Upper lobe of right lung (tissue), 1 donor: ENCODE results near the gene IGSF9B. TPM values are rescaled to one million over a fixed set of nuclear protein-coding genes. Genes with fewer than 3 reads are reported as not detected.

Experiments
- ATAC-seq: fragments of 200-7000 bp; cut with Tn5 transposase; one replicate; pipeline ENCODE4 v1.9.1; 2020; ENCODE audit warnings: mild to moderate bottlenecking, moderate library complexity
- DNase-seq: peaks from one replicate; pipeline ENCODE4 v3.0.0-alpha.2; 2020
- H3K27ac ChIP-seq: fragments of 200-600 bp; one replicate; pipeline ENCODE4 v1.8.0; 2022
- H3K27me3 ChIP-seq: fragments of 200-600 bp; one replicate; pipeline ENCODE4 v1.8.0; 2022; ENCODE audit warnings: mild to moderate bottlenecking
- H3K36me3 ChIP-seq: fragments of 200-600 bp; one replicate; pipeline ENCODE4 v1.8.0; 2022
- H3K4me1 ChIP-seq: fragments of 200-600 bp; one replicate; pipeline ENCODE4 v1.8.0; 2022
- H3K4me3 ChIP-seq: fragments of 200-600 bp; one replicate; pipeline ENCODE4 v1.8.0; 2022; ENCODE audit warnings: mild to moderate bottlenecking
- H3K9me3 ChIP-seq: fragments of 200-600 bp; one replicate; pipeline ENCODE4 v1.8.0; 2022
- CTCF ChIP-seq: fragments of 200-600 bp; IDR thresholded peaks from one replicate; pipeline ENCODE4 v1.8.0; 2022; ENCODE audit warnings: antibody characterized with exemption
- intact Hi-C: fragments of 100-400 bp; cut with DNase I; formaldehyde crosslinking; loops from one replicate; pipeline ENCODE4 v1.11.0; 2022
- total RNA-seq: library from RNA; stranded (reverse); fragmentation: NEBNext Ultra II Directional; extraction: Animal tissue kit (Norgen Biotek cat#: 25700); gene quantifications from one replicate; pipeline ENCODE4 v1.2.1, GENCODE V29; 2021
- donor health status: DM: no; HTN: yes; CAD: no; lungs with severe emphysema.

Gene IGSF9B
- total RNA-seq, 1 donor from 2014 or later = 2.9 TPM

DNA sequence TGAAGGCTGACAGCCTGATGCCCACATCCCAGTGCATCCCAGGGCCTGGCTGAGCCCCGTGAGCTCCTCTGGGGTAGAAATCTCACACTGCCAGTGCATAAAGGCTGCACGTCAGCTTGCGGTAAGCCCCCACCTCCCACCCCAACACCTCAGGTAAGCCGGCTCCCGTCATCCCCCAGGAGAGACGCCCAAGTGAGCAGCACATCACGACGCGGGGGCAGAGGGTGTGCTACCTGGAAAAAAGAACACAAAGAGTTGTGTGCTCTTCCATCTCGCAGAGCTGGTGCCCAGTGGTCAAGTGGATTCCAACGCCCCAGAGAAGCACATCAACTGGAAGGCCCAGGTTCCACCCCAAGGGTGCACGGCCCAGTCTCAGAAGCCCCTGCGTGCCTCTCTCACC is 50.0 kb downstream of the IGSF9B start:
- intact Hi-C loops = no loop called here

DNA sequence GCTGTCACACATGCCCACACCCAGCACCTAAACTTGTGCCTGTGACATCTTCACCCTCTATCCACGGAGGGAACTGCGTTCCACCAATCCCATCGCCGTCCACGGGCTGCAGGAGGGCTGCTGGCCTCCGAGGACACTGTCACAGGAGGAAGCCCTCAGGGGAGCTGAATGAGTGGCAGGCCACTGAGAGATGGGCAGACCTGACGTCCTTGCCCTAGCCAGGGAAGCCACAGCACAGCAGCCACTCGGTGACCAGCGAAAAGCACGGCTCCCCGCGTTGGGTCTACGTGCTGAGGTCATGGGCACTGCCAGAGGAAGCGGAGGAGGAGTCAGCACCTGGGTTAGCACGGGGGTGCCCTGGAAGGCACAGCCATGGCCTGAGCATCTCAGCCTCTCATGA is 50.5 kb downstream of the IGSF9B start:
- DNase-seq (peak; percentile 43), ATAC-seq (no peak)
- H3K4me3 ChIP-seq = no peak overlapping the region
- no peaks in the 10 kb centered on the region for H3K9me3 ChIP-seq
- no peaks in the 10 kb centered on the region for H3K4me1 ChIP-seq
- intact Hi-C loops = no loop called here
- TF ChIP-seq CTCF = no peak
- H3K27ac ChIP-seq = no peak overlapping the region
- H3K27me3 ChIP-seq = no peaks in the 10 kb centered on the region
- H3K36me3 ChIP-seq = no peaks in the 10 kb centered on the region

More for the DNA sequence above, 50.0 kb downstream of the IGSF9B start:
- ATAC-seq = no peak
- Histone ChIP-seq H3K4me3 (no peak overlapping the region), H3K36me3 (no peaks in the 10 kb centered on the region), H3K4me1 (no peaks in the 10 kb centered on the region), H3K27me3 (no peaks in the 10 kb centered on the region), H3K27ac (no peak overlapping the region), H3K9me3 (no peaks in the 10 kb centered on the region)
- TF ChIP-seq CTCF = no peak
- peak; percentile 43 for DNase-seq

DNA sequence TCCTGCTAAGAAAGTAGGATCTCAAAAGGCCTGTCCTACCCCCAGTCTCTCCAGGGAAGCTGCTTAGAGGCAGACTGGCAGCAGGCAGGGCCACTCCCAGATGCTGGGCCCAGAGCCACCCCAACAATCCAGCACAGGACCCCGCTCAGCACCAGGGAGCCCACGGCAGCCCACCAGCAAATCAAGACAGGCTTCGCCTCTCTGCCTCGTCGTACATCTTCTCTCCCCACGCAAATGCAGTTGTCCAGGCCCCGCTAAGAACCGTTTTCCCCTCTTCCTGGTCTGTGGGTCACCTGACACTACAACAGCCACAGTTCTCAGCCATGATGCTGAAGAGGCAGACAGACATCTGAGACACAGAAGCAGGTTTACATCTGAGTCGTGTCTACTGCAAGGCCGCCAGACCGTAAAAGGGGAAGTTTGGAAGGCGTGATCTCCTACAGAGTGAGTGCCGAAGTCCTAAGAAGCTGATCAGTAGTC is 51.1 kb downstream of the IGSF9B start:
- intact Hi-C loops = no loop called here
- Histone ChIP-seq H3K36me3 (no peaks in the 10 kb centered on the region), H3K27ac (no peak overlapping the region)

GRCh38 chr11:133904818-133905515 is 51.8 kb downstream of the IGSF9B start:
- intact Hi-C loops = no loop called here
- H3K9me3 ChIP-seq = no peaks in the 10 kb centered on the region
- DNase-seq = peak; percentile 25
- no peaks in the 10 kb centered on the region for H3K27me3 ChIP-seq
- H3K4me1 ChIP-seq = no peaks in the 10 kb centered on the region
- H3K36me3 ChIP-seq = no peaks in the 10 kb centered on the region
- H3K4me3 ChIP-seq = no peak overlapping the region
- no peak for TF ChIP-seq CTCF
- no peak for ATAC-seq
- H3K27ac ChIP-seq = no peak overlapping the region

More for the DNA sequence above, 51.1 kb downstream of the IGSF9B start:
- ATAC-seq = no peak
- H3K4me3 ChIP-seq = no peak overlapping the region
- DNase-seq = peak; percentile 47
- no peaks in the 10 kb centered on the region for H3K9me3 ChIP-seq
- H3K4me1 ChIP-seq = no peaks in the 10 kb centered on the region
- TF ChIP-seq CTCF = no peak
- H3K27me3 ChIP-seq = no peaks in the 10 kb centered on the region

- TF ChIP-seq CTCF = no peak
- H3K27me3 ChIP-seq = no peaks in the 10 kb centered on the region
- DNase-seq (peak; percentile 2), ATAC-seq (no peak)
- H3K27ac ChIP-seq = no peak overlapping the region
- H3K4me1 ChIP-seq = no peaks in the 10 kb centered on the region
- intact Hi-C loops = no loop called here
- no peak overlapping the region for H3K4me3 ChIP-seq
- no peaks in the 10 kb centered on the region for H3K9me3 ChIP-seq
- H3K36me3 ChIP-seq = no peaks in the 10 kb centered on the region
These were observed 52.6 kb downstream of the IGSF9B start for GRCh38 chr11:133903875-133904817.
